MCF 10A (cell line): ENCODE results near the gene REX1BD. TPM values are rescaled to one million over a fixed set of nuclear protein-coding genes. Genes with fewer than 3 reads are reported as not detected.

Experiments used
- BruUV-seq: library from RNA; stranded (reverse); fragments of 400-500 nt; replicated peaks from 2 replicates; lab custom pipeline; 2021; lab: Mats Ljungman, UMichigan
- CTCF ChIA-PET: fragments of 300-600 bp; sonication (Branson Sonifier 250); formaldehyde crosslinking; extraction: SDS; loops from one replicate; lab custom pipeline; 2021; ENCODE audit warnings: antibody characterized with exemption, inconsistent platforms; lab: Yijun Ruan, JAX
- POLR2A ChIA-PET: fragments of 300-600, 350-650 bp; sonication (Branson Sonifier 250); formaldehyde crosslinking; extraction: SDS; loops from one replicate; lab custom pipeline; 2020; ENCODE audit warnings: antibody characterized with exemption, inconsistent platforms; lab: Yijun Ruan, JAX
- DNase-seq: peaks from one replicate; pipeline ENCODE4 v3.0.0-alpha.2; 2018; ENCODE audit not compliant: unreplicated experiment
- H3K27ac Mint-ChIP-seq: one replicate; pipeline ENCODE4 v1.8.0; 2022; ENCODE audit warnings: mild to moderate bottlenecking, low read depth, mixed read lengths; ENCODE audit not compliant: unreplicated experiment
- H3K27me3 Mint-ChIP-seq: one replicate; pipeline ENCODE4 v1.8.0; 2022; ENCODE audit warnings: mixed read lengths; ENCODE audit not compliant: insufficient read depth, unreplicated experiment
- H3K36me3 Mint-ChIP-seq: one replicate; pipeline ENCODE4 v1.8.0; 2022; ENCODE audit warnings: mild to moderate bottlenecking, moderate library complexity, mixed read lengths; ENCODE audit not compliant: insufficient read depth, unreplicated experiment
- H3K4me1 Mint-ChIP-seq: one replicate; pipeline ENCODE4 v1.8.0; 2022; ENCODE audit warnings: mixed read lengths; ENCODE audit not compliant: insufficient read depth, unreplicated experiment
- H3K4me3 Mint-ChIP-seq: one replicate; pipeline ENCODE4 v1.8.0; 2022; ENCODE audit warnings: mild to moderate bottlenecking, moderate library complexity, mixed read lengths; ENCODE audit not compliant: unreplicated experiment
- H3K9me3 Mint-ChIP-seq: one replicate; pipeline ENCODE4 v1.8.0; 2022; ENCODE audit warnings: mixed read lengths; ENCODE audit not compliant: unreplicated experiment
- CTCF ChIP-seq: fragments of 200-600 bp; IDR thresholded peaks from one replicate; pipeline ENCODE4 v1.8.0; 2022; ENCODE audit warnings: antibody characterized with exemption, mild to moderate bottlenecking; ENCODE audit not compliant: unreplicated experiment
- intact Hi-C: fragments of 100-400 bp; cut with micrococcal nuclease; formaldehyde crosslinking; loops from 2 replicates; pipeline ENCODE4 v1.14.1; 2022
- total RNA-seq: library from RNA; stranded (reverse); gene quantifications from 2 replicates; pipeline ENCODE4 v1.2.3, GENCODE V29; 2022

REX1BD gene
- total RNA-seq, 1 experiment from 2014 or later: 49.3 TPM

GRCh38 chr19:18606281-18607225, 18.0 kb downstream of the REX1BD start, which contains the start of gene CRLF1:
Gene CRLF1 (minus strand): TSS chr19:18606799. CDS start chr19:18606656, 143 bp downstream.
- H3K27me3 Mint-ChIP-seq: peaks cover 56% of the 10 kb centered on the region
- ChIA-PET CTCF (interaction anchor here (1.5 kb wide), 1 partner anchor 18 kb away, joined by 3 read pairs; the partner anchor contains the start of gene REX1BD), POLR2A (interaction anchor here (0.6 to 1.4 kb wide), 2 partner anchors 17 to 48 kb away, joined by 3 to 6 read pairs; partner anchors contain the start of gene REX1BD)
- peaks cover 5% of the 10 kb centered on the region for H3K4me1 Mint-ChIP-seq
- H3K27ac Mint-ChIP-seq: peak within 1 kb of the TSS; percentile 40
- no peaks in the 10 kb centered on the region for H3K36me3 Mint-ChIP-seq
- H3K9me3 Mint-ChIP-seq: no peaks in the 10 kb centered on the region
- no peak for TF ChIP-seq CTCF
- BruUV-seq: no TSS peak
- H3K4me3 Mint-ChIP-seq: peak within 1 kb of the TSS; percentile 72
- DNase-seq: no peak
- intact Hi-C loops: no loop called here

- intact Hi-C loops: no loop called here
- Mint-ChIP-seq H3K27ac (no peak overlapping the region), H3K4me3 (peak overlapping the region; percentile 72), H3K27me3 (peaks cover 63% of the 10 kb centered on the region), H3K4me1 (peaks cover 10% of the 10 kb centered on the region), H3K9me3 (no peaks in the 10 kb centered on the region), H3K36me3 (no peaks in the 10 kb centered on the region)
- POLR2A ChIA-PET: interaction anchor here (0.6 to 1.4 kb wide), 3 partner anchors 12 to 49 kb away, joined by 3 to 6 read pairs (median 3); partner anchors contain the start of gene REX1BD
- CTCF ChIA-PET: interaction anchor here (1.5 kb wide), 1 partner anchor 19 kb away, joined by 3 read pairs; the partner anchor contains the start of gene REX1BD
- no peak for TF ChIP-seq CTCF
- DNase-seq: no peak
- no TSS peak for BruUV-seq
Measured at GRCh38 chr19:18607226-18608101, 18.9 kb downstream of the REX1BD start.

- POLR2A ChIA-PET: interaction anchor here (0.7 to 1.4 kb wide), 2 partner anchors 11 to 19 kb away, joined by 3 to 6 read pairs; partner anchors contain the start of gene REX1BD
- DNase-seq: no peak
- no peak overlapping the region for H3K27ac Mint-ChIP-seq
- CTCF ChIA-PET: interaction anchor here (1.5 kb wide), 1 partner anchor 20 kb away, joined by 3 read pairs; the partner anchor contains the start of gene REX1BD
- BruUV-seq: no TSS peak
- H3K4me3 Mint-ChIP-seq: peak overlapping the region; percentile 72
- H3K36me3 Mint-ChIP-seq: no peaks in the 10 kb centered on the region
- H3K9me3 Mint-ChIP-seq: no peaks in the 10 kb centered on the region
- H3K27me3 Mint-ChIP-seq: peaks cover 64% of the 10 kb centered on the region
- intact Hi-C loops: no loop called here
- TF ChIP-seq CTCF: no peak
- H3K4me1 Mint-ChIP-seq: peaks cover 11% of the 10 kb centered on the region
Measured at GRCh38 chr19:18608102-18608804, 19.7 kb downstream of the REX1BD start.
